ENCODE measurements around the gene LINGO4.

LINGO4 gene, protein sequence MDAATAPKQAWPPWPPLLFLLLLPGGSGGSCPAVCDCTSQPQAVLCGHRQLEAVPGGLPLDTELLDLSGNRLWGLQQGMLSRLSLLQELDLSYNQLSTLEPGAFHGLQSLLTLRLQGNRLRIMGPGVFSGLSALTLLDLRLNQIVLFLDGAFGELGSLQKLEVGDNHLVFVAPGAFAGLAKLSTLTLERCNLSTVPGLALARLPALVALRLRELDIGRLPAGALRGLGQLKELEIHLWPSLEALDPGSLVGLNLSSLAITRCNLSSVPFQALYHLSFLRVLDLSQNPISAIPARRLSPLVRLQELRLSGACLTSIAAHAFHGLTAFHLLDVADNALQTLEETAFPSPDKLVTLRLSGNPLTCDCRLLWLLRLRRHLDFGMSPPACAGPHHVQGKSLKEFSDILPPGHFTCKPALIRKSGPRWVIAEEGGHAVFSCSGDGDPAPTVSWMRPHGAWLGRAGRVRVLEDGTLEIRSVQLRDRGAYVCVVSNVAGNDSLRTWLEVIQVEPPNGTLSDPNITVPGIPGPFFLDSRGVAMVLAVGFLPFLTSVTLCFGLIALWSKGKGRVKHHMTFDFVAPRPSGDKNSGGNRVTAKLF

DNA sequence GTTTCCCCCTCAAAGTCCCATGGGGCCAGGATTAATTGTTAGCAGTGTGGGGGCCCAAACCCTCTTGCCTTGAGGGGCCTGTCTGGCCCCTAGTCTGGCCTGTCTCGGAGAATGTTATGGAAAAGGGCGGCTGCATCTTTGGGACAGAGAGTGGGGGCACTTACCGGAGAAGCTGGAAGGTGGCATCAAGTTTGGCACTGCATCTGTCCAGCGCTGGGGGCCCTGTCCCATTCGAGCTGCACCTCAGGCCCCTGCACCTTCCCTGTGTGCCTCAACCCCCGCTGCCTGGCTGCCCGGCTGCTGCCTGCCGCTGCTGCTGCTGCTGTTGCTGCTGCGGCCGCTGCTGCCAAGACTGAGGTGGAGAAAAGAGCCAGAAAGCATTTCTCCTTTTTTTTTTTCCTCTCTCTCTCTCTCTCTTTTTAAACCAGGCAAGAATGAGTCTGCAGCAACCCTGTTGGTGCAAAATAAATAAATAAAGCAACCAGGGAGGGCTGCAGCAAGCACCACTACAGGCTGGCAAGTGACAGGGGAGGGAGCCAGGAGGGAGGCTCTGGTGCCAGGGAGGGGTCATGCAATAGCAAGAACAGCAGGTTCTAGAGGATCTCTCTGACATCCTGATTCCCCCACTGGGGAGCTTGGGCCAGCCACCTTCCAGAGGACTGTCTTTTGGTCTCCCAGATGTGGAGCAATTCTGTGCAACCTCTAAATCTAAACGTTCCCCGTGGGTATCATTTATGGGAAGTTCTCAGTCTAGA is at the start of gene LINGO4:
Gene LINGO4 (minus strand): TSS at position 354 of the 755 bp plus-strand sequence. CDS start 2,715 bp downstream, outside the sequence.
- ATAC-seq = no peak
- Mint-ChIP-seq H3K9me3 (no peaks in the 10 kb centered on the region), H3K4me3 (no peak within 1 kb of the TSS), H3K27ac (no peak within 1 kb of the TSS), H3K27me3 (peaks cover 7% of the 10 kb centered on the region), H3K36me3 (no peaks in the 10 kb centered on the region), H3K4me1 (peaks cover 20% of the 10 kb centered on the region)

DNA sequence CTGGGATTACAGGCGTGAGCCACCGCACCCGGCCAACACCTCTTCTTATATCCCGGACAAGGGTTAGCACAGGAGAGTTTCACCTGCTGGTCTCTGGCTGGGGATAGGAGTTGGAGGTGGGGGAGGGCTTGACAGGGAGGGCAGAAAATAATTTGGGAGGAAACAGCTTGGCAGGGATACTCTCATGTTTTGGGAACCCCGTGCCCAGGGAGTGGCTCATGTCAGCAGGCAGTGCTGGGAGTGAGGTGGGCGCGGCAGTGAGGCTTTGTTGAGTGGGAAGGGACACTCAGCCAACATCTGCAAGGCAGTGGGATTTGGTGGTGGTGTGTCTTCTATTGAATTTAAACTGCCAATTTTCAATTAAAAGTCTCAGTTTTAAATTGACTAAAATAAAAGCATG is 49.4 kb upstream of the LINGO4 start:
- Mint-ChIP-seq H3K27ac (no peak overlapping the region), H3K27me3 (peaks cover 27% of the 10 kb centered on the region), H3K4me3 (no peak overlapping the region), H3K36me3 (peaks cover 5% of the 10 kb centered on the region), H3K4me1 (peaks cover 4% of the 10 kb centered on the region), H3K9me3 (no peaks in the 10 kb centered on the region)
- ATAC-seq = no peak

GRCh38 chr1:151853411-151853943 is 48.3 kb upstream of the LINGO4 start, which contains the start of gene THEM5:
THEM5 (minus strand) TSS chr1:151853712; CDS start chr1:151853565, 147 bp downstream.
- ATAC-seq = no peak
- Mint-ChIP-seq H3K4me3 (no peak within 1 kb of the TSS), H3K9me3 (no peaks in the 10 kb centered on the region), H3K4me1 (no peaks in the 10 kb centered on the region), H3K27me3 (peaks cover 32% of the 10 kb centered on the region), H3K27ac (no peak within 1 kb of the TSS), H3K36me3 (peaks cover 5% of the 10 kb centered on the region)

DNA sequence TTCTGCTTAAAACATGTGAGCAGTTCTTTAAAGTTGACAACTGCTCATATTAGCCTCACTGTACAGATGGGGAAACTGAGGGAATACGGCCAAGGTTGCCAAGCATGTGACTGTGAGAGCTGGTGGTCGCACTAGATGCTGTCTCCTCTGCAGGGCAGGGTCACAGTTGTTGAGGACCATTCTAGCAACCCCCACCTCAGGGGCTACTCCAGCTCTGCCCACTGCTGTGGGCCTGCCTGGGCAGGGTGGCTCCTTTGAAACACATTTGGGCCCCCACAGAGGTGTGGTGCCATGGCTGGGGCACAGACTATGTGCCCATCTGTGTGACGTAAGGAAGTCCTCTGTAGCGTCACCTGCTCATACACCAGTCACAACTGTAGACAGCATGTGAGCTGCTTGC is 47.5 kb upstream of the LINGO4 start:
- H3K36me3 Mint-ChIP-seq = peaks cover 5% of the 10 kb centered on the region
- peaks cover 32% of the 10 kb centered on the region for H3K27me3 Mint-ChIP-seq
- H3K4me3 Mint-ChIP-seq = no peak overlapping the region
- peak; percentile 17 for ATAC-seq
- no peaks in the 10 kb centered on the region for H3K9me3 Mint-ChIP-seq
- no peak overlapping the region for H3K27ac Mint-ChIP-seq
- no peaks in the 10 kb centered on the region for H3K4me1 Mint-ChIP-seq

GRCh38 chr1:151851886-151852285 is 46.7 kb upstream of the LINGO4 start:
- H3K27me3 Mint-ChIP-seq = peaks cover 32% of the 10 kb centered on the region
- H3K4me3 Mint-ChIP-seq = no peak overlapping the region
- H3K4me1 Mint-ChIP-seq = no peaks in the 10 kb centered on the region
- no peak overlapping the region for H3K27ac Mint-ChIP-seq
- no peaks in the 10 kb centered on the region for H3K9me3 Mint-ChIP-seq
- peaks cover 5% of the 10 kb centered on the region for H3K36me3 Mint-ChIP-seq
- no peak for ATAC-seq

- ATAC-seq = no peak
- H3K27ac Mint-ChIP-seq = no peak overlapping the region
- H3K36me3 Mint-ChIP-seq = peaks cover 17% of the 10 kb centered on the region
- peaks cover 32% of the 10 kb centered on the region for H3K27me3 Mint-ChIP-seq
- H3K4me3 Mint-ChIP-seq = no peak overlapping the region
- H3K9me3 Mint-ChIP-seq = no peaks in the 10 kb centered on the region
- peaks cover 8% of the 10 kb centered on the region for H3K4me1 Mint-ChIP-seq
Measured at GRCh38 chr1:151849871-151850270, 44.7 kb upstream of the LINGO4 start.

GRCh38 chr1:151849126-151849525 is 43.9 kb upstream of the LINGO4 start:
- H3K9me3 Mint-ChIP-seq = no peaks in the 10 kb centered on the region
- ATAC-seq = no peak
- H3K36me3 Mint-ChIP-seq = peaks cover 23% of the 10 kb centered on the region
- H3K27ac Mint-ChIP-seq = no peak overlapping the region
- peaks cover 8% of the 10 kb centered on the region for H3K4me1 Mint-ChIP-seq
- peaks cover 32% of the 10 kb centered on the region for H3K27me3 Mint-ChIP-seq
- no peak overlapping the region for H3K4me3 Mint-ChIP-seq

GRCh38 chr1:151847867-151848596 is 42.8 kb upstream of the LINGO4 start:
- ATAC-seq = no peak
- Mint-ChIP-seq H3K27me3 (peaks cover 32% of the 10 kb centered on the region), H3K27ac (no peak overlapping the region), H3K36me3 (peaks cover 23% of the 10 kb centered on the region), H3K4me1 (peaks cover 13% of the 10 kb centered on the region), H3K9me3 (no peaks in the 10 kb centered on the region), H3K4me3 (no peak overlapping the region)

DNA sequence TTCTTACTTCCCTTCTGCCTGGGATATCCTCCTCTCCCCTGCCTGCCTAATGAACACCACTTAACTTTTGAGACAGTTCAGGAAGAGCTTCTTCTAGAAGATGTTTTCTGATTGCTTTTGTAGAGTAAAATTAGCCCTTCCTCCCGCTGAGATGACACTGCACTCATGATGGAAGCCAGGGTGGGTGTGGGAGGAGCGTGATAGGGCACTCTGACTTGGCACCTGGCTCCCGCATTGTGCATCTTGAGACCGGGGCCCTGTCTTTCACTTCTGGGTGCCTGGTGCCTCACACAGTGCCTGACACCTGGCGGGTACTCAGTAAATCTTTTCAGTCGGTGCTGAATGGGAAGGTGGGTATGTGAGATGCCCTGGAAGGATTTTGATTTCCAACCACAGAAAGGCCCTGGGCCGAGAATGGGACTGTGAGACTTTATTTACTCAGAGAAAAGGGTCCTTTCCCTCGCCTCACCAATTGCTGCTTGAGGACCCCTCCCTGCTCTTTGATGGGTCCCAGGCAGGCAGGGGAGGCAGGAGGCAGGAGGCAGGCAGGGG is 41.5 kb upstream of the LINGO4 start:
- no peak for ATAC-seq
- Mint-ChIP-seq H3K9me3 (no peaks in the 10 kb centered on the region), H3K36me3 (peaks cover 23% of the 10 kb centered on the region), H3K27ac (no peak overlapping the region), H3K4me1 (peaks cover 14% of the 10 kb centered on the region), H3K4me3 (no peak overlapping the region), H3K27me3 (peaks cover 26% of the 10 kb centered on the region)

GRCh38 chr1:151846062-151846568 is 40.9 kb upstream of the LINGO4 start:
- Mint-ChIP-seq H3K9me3 (no peaks in the 10 kb centered on the region), H3K4me1 (peaks cover 14% of the 10 kb centered on the region), H3K4me3 (no peak overlapping the region), H3K27me3 (peaks cover 19% of the 10 kb centered on the region), H3K36me3 (peaks cover 23% of the 10 kb centered on the region), H3K27ac (no peak overlapping the region)
- ATAC-seq = peak; percentile 66

DNA sequence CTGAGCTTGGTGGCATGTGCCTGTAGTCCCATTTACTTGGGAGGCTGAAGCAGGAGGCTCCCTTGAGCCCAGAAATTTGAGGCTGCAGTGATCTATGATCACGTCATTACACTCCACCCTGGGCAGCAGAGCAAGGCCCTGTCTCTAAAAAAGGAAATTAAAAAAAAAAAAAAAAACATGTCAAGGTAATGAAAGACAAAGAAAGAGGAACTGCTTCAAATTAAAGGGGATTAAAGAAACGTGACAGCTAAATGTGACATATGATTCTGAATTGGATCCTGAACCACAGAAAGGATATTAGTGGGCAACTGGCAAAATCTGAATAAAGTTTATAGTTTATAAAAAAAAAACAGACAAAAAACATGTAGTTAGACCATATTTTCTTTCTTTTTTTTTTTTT is 38.2 kb upstream of the LINGO4 start:
- no peak overlapping the region for H3K27ac Mint-ChIP-seq
- ATAC-seq = no peak
- peaks cover 18% of the 10 kb centered on the region for H3K36me3 Mint-ChIP-seq
- H3K27me3 Mint-ChIP-seq = peaks cover 9% of the 10 kb centered on the region
- H3K4me3 Mint-ChIP-seq = no peak overlapping the region
- peaks cover 31% of the 10 kb centered on the region for H3K4me1 Mint-ChIP-seq
- H3K9me3 Mint-ChIP-seq = no peaks in the 10 kb centered on the region

DNA sequence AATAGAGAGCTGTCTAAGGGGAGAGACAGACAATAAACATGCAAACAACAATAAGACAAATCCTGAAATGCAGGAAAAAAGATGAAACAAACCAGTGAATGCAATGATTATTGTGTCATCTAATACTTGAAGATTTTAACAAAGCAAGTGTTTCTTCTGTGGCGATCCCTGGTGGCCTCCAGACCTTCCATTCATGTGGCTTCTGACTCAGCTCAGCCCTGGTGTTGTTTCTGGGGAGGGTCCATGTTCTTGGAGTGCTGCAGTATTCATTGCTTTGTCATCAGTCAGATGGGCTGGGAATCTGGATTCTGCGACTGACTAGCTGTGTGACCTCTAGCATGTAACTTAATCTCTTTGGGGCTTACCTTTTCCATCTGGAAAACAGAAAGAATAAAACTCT is 35.9 kb upstream of the LINGO4 start:
- peaks cover 12% of the 10 kb centered on the region for H3K36me3 Mint-ChIP-seq
- H3K27ac Mint-ChIP-seq = no peak overlapping the region
- ATAC-seq = no peak
- H3K9me3 Mint-ChIP-seq = no peaks in the 10 kb centered on the region
- H3K27me3 Mint-ChIP-seq = peaks cover 28% of the 10 kb centered on the region
- no peak overlapping the region for H3K4me3 Mint-ChIP-seq
- H3K4me1 Mint-ChIP-seq = peaks cover 41% of the 10 kb centered on the region

GRCh38 chr1:151840421-151840820 is 35.2 kb upstream of the LINGO4 start:
- no peak for ATAC-seq
- Mint-ChIP-seq H3K27me3 (peaks cover 29% of the 10 kb centered on the region), H3K4me3 (peak overlapping the region; percentile 73), H3K4me1 (peaks cover 40% of the 10 kb centered on the region), H3K9me3 (no peaks in the 10 kb centered on the region), H3K27ac (peak overlapping the region; percentile 53), H3K36me3 (peaks cover 8% of the 10 kb centered on the region)

All from stimulated activated memory B cell treated with anti-CD40 and anti-IgM and Interleukin-4, amounts not matched to agents 10 μg/mL and 1 μg/mL and 100 μg/mL, for 72 hours (primary cell).